Measurements from ENCODE around the gene PPP2R2C.

The PPP2R2C gene

GRCh38 chr4:6472387-6473263, at the start of gene PPP2R2C:
Gene PPP2R2C, minus strand, starts transcription at chr4:6472614. Its CDS starts 385 bp downstream, at chr4:6472229.
- no peak for DNase-seq

DNA sequence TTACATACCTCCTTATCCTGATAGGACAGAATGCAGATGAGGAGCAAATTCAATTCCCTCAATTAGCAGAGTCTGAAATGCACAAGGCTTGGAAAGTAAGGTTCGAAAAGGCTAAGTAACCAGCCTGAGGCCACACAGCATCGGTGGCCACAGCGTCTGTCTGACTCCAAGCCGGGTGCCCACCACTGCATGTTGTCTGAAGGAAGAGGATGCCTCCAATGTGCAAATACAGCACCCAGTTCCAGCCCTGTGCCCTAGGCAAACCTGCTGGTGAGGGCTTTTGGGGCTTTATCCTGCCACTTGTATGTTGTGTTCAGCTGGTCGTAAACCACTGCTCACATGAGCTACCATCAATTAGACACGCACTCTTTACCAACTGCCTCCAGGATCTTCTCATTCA, 48.6 kb upstream of the PPP2R2C start:
- no peak for DNase-seq

DNA sequence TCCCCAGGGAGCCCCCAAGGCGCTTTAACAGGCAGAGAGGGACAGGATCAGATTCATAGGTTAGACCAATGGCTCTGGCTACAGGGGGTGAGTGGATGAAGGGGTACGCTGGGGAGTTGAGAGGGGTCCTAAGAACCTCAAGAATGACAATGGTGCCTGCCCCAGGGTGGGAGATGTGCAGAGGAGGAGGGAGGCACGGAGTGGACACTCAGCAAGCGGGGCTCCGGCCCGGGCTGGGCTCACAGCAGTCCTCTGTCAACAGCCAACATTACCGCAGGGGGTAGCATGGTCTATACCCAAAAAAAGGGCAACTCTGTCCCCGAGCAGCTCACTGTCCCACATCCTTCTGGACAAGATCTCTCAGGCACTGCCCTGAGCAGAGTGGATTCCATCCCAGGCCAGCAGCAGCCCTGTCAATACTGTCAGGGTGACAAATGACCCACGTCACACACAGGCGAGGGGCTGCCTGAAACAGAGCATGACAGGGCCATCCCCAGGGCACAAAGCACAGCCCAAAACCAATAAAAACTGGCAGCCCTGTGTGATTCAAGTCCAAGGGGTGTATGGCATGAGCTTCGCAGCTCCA, 47.7 kb upstream of the PPP2R2C start:
- no peak for DNase-seq

DNA sequence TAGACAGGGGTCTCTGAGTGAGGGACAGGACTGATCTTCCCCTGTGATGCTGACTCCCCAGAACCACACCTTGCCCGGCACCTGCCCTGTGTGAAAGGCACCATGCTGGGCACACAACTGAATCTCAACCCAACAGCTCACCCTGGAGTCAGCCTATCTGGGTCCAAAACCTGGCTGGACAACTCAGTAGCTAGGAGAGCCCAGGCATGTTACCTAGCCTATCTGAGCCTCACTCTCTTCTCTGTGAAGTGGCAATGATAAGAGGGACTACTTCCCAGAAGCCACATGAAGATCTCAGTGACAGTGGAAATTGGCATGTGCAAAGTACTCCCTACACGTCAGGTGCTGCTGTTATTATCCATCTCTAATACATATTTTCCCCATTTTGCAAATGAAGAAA, 44.8 kb upstream of the PPP2R2C start:
- no peak for DNase-seq

GRCh38 chr4:6516762-6517161, 44.3 kb upstream of the PPP2R2C start:
- DNase-seq, result no peak

DNA sequence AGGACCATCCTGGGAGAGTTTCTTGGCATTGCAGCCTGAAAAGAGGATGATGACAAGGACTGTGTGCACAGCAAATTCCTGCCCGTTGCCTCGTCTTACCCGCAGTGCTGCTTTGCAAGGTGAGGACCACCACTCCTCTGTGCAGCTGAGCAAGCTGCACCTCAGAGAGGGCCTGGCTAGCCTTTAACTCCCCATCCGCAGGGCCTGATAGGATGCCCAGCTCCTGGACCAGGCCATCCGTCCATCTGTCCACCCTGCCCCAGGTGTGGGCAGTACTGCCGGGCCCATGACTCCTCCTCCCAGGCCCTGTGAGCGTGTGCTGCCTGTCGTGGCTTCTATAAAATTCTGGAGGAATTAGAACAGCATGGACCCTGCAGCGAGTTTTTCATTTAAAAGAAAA, 43.9 kb upstream of the PPP2R2C start:
- no peak for DNase-seq

GRCh38 chr4:6513678-6514077, 41.3 kb upstream of the PPP2R2C start:
- no peak for DNase-seq

DNA sequence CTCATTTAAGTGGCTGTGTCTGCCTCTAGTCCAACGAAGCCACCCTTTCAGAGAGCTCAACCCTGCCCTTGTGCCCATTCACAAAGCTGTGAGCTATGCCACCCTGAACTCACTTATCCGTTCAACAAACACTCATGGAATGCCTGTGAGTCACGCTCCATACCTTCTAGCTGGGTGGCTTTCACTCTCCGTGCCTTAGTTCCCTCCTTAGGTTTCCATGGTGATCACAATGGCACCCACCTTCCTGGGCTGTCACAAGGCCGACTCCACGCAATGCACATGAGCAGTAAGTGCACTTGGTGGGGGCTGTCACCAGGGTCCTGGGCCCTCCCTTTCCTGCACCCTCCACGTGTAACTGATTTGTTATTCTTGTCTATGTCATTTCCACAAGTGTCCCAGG, 37.2 kb upstream of the PPP2R2C start:
- no peak for DNase-seq

- DNase-seq, result no peak
Measured at GRCh38 chr4:6507345-6507744, 34.9 kb upstream of the PPP2R2C start.

- DNase-seq, result no peak
Measured at GRCh38 chr4:6506616-6507140, 34.3 kb upstream of the PPP2R2C start.

DNA sequence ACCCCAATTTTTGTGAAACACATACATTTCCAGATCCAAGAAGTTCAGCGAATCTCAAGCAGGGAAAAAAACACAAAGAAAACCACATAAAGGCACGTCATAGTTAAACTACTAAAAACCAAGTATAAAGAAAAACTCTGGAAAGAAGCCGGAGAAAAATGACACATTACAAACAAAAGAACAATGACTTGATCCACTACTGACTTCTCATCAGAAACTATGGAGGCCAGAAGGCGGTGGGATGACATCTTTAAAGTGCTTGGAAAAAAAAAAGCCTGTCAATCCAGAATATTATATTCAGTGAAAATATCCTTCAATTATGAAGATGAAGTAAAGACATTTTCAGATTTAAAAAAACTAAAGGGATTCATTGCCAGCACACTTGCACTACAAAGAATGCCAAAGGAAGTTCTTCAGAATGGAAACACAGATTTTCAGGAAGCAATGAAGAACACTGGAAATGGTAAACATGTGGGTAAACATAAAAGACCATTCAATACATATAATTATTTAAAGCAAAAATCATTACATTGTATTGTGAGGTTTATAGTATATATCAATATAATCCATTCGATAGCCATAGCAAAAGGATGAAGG, 32.6 kb upstream of the PPP2R2C start:
- no peak for DNase-seq

DNA sequence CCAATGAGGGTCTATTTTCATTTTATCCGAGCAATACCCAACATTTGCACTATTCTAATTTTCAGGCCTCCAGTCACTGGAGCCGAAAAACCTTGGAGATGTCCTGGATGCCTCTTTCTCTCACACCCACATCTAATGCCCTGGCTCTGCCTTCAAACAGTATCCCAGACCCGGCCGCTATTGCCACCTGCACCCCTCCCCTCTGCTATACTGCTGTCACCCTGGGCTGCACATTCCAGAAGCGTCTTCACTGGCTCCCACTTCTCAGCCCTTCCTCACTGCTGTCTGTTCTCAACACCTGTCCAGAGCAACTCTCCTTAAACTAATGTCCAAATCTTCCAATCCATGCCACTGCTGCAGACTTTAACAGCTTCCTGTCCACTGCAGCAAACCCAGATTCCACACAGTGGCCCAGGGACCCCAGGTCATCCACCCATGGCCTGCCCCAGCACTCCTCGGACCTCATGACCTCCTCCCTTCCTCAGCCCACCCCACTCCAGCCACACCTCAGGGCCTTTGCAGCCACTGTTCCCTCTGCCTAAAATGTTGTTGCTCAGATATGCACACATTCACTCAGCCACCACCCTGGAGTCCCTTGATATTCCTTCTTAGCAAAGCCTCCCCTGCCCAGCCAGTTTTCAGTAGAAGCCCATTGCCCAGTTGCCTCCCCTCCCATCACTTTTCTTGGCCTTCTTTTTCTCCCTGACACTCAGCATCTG, 30.5 kb upstream of the PPP2R2C start:
- DNase-seq, result no peak

DNA sequence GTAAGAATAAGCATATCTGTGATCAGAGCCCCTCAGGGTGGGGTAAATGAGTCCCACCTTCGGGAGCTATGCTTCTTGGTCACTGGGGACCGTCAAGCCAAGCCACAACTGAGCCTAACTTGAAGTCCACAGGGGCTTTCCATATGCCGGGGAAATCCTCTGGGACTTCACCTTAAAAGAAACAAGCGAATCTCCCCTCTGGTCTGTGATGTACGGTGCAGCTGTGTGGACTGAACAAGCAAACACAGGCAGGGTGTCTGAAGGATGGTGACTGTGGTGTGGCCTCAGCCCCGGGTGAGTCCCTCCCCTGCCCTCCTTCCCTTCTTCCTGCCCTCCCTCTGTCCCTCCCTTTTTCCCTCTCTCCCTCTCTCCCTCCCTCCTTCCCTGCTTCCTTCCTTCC, 29.7 kb upstream of the PPP2R2C start:
- DNase-seq, result no peak

GRCh38 chr4:6501171-6501570, 28.8 kb upstream of the PPP2R2C start:
- no peak for DNase-seq

DNA sequence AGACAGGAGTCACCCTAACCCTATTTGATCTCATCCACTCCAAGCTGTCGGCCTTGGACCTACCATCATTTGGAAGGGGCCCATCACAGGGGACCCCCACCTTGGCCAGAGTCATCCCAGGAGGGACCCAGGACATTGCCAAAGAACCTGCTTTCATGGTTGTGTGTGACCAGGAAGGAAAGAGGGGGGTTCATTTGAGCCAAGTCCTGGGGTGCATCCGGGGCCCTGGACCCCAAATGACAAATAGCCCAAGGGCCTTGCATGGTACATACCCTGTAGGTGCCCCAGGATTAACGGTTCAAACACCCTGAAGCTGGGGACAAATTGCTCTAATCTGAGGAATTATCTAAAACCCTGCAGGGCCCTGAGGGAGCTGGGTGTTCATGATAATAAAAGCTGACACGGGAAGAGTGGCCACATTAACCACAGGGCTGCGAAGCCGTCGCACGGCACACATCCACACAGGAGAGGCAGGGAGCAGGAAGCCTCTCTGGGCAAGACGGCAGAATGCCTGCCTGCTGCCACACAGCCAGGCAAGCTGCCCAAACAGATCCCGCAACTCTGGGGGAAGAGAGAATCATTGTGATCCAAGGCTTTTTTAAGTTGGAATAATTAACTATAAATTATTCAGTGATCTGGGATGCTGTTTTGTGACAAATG, 28.2 kb upstream of the PPP2R2C start:
- no peak for DNase-seq

- no peak for DNase-seq
Measured at GRCh38 chr4:6499238-6499600, 26.8 kb upstream of the PPP2R2C start.

GRCh38 chr4:6498511-6499237, 26.3 kb upstream of the PPP2R2C start:
- DNase-seq, result no peak

DNA sequence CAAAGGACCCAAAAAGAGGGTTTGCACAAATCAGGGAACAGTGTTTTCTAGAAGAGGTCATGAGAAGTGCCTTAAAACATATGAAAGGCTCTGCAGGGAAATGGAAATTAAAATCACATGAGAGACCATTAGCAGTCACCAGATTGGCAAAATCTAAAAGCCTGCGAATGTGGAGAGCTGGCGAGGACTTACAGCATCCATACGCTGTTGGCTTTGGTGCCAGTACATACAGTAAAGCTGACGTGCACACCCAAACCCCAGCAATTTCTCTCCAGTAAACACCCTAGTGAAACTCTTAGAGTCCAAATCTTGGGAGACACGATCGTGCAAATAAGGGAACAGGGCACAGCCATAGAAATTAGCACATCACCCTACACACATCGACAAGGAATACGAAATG, 25.4 kb upstream of the PPP2R2C start:
- no peak for DNase-seq

DNA sequence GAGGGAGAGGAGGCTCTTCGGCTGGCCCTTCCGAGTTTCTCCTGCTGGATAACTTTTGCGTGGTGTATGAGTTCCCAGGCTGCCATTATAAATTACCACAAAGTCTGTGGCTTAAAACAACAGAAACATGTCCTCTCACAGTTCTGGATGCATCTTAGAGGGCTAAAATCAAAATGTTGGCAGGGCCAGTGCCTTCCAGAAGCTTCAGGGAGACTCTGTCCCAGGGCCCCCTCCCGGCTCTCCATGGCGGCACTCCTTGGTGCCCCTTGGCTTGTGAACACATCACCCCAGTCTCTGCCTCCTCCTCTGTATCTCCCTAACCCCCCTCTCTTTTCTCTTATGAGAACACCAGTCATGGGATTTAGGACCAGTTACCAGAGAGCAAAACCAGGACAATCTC, 23.3 kb upstream of the PPP2R2C start:
- DNase-seq, result no peak

DNA sequence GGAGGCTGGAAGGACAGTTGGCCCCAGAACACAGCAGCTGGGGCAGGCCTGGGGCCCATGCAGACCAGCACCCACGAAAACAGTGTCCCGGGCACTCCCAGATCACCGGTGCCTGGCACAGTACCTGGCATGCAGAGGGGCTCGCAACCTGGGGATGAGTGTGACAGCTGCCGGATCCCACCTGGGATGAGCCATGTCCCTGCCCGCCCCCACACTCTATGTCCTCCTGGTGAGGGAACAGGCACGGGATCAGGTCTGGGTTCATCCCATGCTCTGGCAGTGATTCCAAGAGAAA, 22.8 kb upstream of the PPP2R2C start:
- DNase-seq, result no peak

- DNase-seq, result no peak
Measured at GRCh38 chr4:6494431-6495295, 22.2 kb upstream of the PPP2R2C start.

Measured in activated gamma-delta T cell treated with Interleukin-2 at 50 U/mL for 16 hours (primary cell).